Measurements from ENCODE around the gene KCNE5. TPM values are rescaled to one million over a fixed set of nuclear protein-coding genes. Genes with fewer than 3 reads are reported as not detected.
"Not testable (repeated sequence)": the region's sequence is repeated elsewhere in the genome, so short reads cannot be mapped to it uniquely, and the experiment has no call there.

Gene KCNE5, protein sequence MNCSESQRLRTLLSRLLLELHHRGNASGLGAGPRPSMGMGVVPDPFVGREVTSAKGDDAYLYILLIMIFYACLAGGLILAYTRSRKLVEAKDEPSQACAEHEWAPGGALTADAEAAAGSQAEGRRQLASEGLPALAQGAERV
- total RNA-seq = 20.4 TPM

- no peaks in the 10 kb centered on the region for H3K36me3 ChIP-seq (ENCODE audit: control insufficient read depth in 3 of 3, insufficient read depth in 3 of 3, low read length in 3 of 3)
- no peak within 1 kb of the TSS for H3K4me3 ChIP-seq (ENCODE audit: low read length in 3 of 3)
- no peak within 1 kb of the TSS for H3K9ac ChIP-seq (ENCODE audit: low read depth in 1 of 3, low read length in 3 of 3)
- H3K27me3 ChIP-seq (ENCODE audit: control insufficient read depth in 3 of 3, insufficient read depth in 3 of 3, low read length in 3 of 3) = peaks cover 0 to 15% (median 0%) of the 10 kb centered on the region in 3 donors
- no peak within 1 kb of the TSS for H3K27ac ChIP-seq (ENCODE audit: low read depth, low read length)
- no peaks in the 10 kb centered on the region for H3K9me3 ChIP-seq (ENCODE audit: control insufficient read depth in 3 of 3, low read length in 3 of 3)
- peaks cover 0 to 2% (median 0%) of the 10 kb centered on the region in 3 donors for H3K4me1 ChIP-seq (ENCODE audit: control insufficient read depth in 3 of 3, insufficient read depth in 3 of 3, low read length in 3 of 3)
These were observed at the start of gene KCNE5 for GRCh38 chrX:109624641-109625616. Gene KCNE5 (minus strand): TSS chrX:109625172. CDS start chrX:109625020, 152 bp downstream.

DNA sequence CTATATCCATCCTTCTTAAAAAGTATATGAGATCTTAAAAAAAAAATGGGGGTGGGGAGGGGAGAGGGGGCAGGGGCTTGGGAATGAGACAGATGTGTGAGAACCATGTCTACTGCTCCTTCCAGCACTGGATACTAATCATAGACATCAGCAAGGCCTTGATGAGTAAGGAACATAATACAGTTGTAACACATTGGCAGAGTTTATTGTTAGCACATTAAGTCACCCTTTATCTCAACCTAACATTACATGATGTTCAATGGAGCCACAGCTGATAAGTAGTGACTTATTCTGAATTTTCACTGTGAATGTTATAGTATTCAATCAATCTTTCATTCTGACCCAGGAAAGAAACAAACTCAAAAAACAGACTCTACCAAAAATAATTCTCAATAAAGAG, 47.3 kb upstream of the KCNE5 start:
- no peak overlapping the region for H3K9ac ChIP-seq (ENCODE audit: low read depth in 1 of 3, low read length in 3 of 3)
- no peaks in the 10 kb centered on the region for H3K9me3 ChIP-seq (ENCODE audit: control insufficient read depth in 3 of 3, low read length in 3 of 3)
- H3K4me3 ChIP-seq (ENCODE audit: low read length in 3 of 3) = no peak overlapping the region
- peaks cover 2 to 5% (median 3%) of the 10 kb centered on the region in 3 donors for H3K36me3 ChIP-seq (ENCODE audit: control insufficient read depth in 3 of 3, insufficient read depth in 3 of 3, low read length in 3 of 3)
- H3K4me1 ChIP-seq (ENCODE audit: control insufficient read depth in 3 of 3, insufficient read depth in 3 of 3, low read length in 3 of 3) = no peaks in the 10 kb centered on the region
- no peaks in the 10 kb centered on the region for H3K27me3 ChIP-seq (ENCODE audit: control insufficient read depth in 3 of 3, insufficient read depth in 3 of 3, low read length in 3 of 3)
- no peak overlapping the region for H3K27ac ChIP-seq (ENCODE audit: low read depth, low read length)

- H3K4me1 ChIP-seq (ENCODE audit: control insufficient read depth in 3 of 3, insufficient read depth in 3 of 3, low read length in 3 of 3); H3K9me3 ChIP-seq (ENCODE audit: control insufficient read depth in 3 of 3, low read length in 3 of 3); H3K9ac ChIP-seq (ENCODE audit: low read depth in 1 of 3, low read length in 3 of 3); H3K4me3 ChIP-seq (ENCODE audit: low read length in 3 of 3); H3K36me3 ChIP-seq (ENCODE audit: control insufficient read depth in 3 of 3, insufficient read depth in 3 of 3, low read length in 3 of 3); H3K27me3 ChIP-seq (ENCODE audit: control insufficient read depth in 3 of 3, insufficient read depth in 3 of 3, low read length in 3 of 3); H3K27ac ChIP-seq (ENCODE audit: low read depth, low read length): not testable (repeated sequence)
These were observed 46.2 kb upstream of the KCNE5 start for GRCh38 chrX:109671170-109671569.

- peaks cover 0 to 3% (median 3%) of the 10 kb centered on the region in 3 donors for H3K36me3 ChIP-seq (ENCODE audit: control insufficient read depth in 3 of 3, insufficient read depth in 3 of 3, low read length in 3 of 3)
These were observed 43.0 kb upstream of the KCNE5 start for GRCh38 chrX:109667986-109668385.

DNA sequence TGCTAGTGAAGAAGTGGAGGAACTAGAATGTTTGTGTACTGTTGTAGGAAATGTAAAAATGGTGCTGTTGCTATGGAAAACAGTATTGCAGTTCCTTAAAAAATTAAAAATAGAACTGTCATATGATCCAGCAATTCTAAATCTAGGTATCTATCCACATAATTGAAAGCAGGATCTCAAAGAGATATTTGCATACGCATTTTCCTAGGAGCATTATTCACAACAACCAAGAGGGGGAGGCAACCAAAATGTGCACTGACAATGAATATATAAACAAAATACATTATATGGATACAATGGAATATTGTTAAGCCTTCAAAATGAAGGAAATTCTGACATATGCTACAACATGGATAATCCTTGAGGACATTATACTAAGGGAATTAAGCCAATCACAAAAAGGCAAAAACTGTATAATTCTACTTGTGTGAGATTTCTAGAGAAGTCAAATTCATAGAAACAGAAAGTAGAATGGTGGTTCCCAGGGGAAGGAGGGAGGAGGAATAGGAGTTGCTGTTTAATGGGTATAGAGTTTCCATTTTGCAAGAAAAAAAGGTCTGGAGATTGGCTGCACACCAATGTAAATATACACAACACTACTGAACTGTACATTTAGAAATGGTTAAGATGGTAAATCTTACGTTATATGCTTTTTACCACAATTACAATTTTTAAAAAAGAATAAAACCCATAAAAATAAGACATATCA, 35.6 kb upstream of the KCNE5 start:
- Histone ChIP-seq H3K27ac (ENCODE audit: low read depth, low read length) (no peak overlapping the region), H3K9me3 (ENCODE audit: control insufficient read depth in 3 of 3, low read length in 3 of 3) (no peaks in the 10 kb centered on the region), H3K4me1 (ENCODE audit: control insufficient read depth in 3 of 3, insufficient read depth in 3 of 3, low read length in 3 of 3) (no peaks in the 10 kb centered on the region), H3K27me3 (ENCODE audit: control insufficient read depth in 3 of 3, insufficient read depth in 3 of 3, low read length in 3 of 3) (no peaks in the 10 kb centered on the region), H3K4me3 (ENCODE audit: low read length in 3 of 3) (no peak overlapping the region), H3K36me3 (ENCODE audit: control insufficient read depth in 3 of 3, insufficient read depth in 3 of 3, low read length in 3 of 3) (peaks cover 8 to 9% (median 9%) of the 10 kb centered on the region in 3 donors), H3K9ac (ENCODE audit: low read depth in 1 of 3, low read length in 3 of 3) (no peak overlapping the region)

More at GRCh38 chrX:109667986-109668385, 43.0 kb upstream of the KCNE5 start:
- H3K4me3 ChIP-seq (ENCODE audit: low read length in 3 of 3) = no peak overlapping the region
- no peak overlapping the region for H3K9ac ChIP-seq (ENCODE audit: low read depth in 1 of 3, low read length in 3 of 3)
- H3K9me3 ChIP-seq (ENCODE audit: control insufficient read depth in 3 of 3, low read length in 3 of 3) = no peaks in the 10 kb centered on the region
- no peak overlapping the region for H3K27ac ChIP-seq (ENCODE audit: low read depth, low read length)
- no peaks in the 10 kb centered on the region for H3K4me1 ChIP-seq (ENCODE audit: control insufficient read depth in 3 of 3, insufficient read depth in 3 of 3, low read length in 3 of 3)
- no peaks in the 10 kb centered on the region for H3K27me3 ChIP-seq (ENCODE audit: control insufficient read depth in 3 of 3, insufficient read depth in 3 of 3, low read length in 3 of 3)

DNA sequence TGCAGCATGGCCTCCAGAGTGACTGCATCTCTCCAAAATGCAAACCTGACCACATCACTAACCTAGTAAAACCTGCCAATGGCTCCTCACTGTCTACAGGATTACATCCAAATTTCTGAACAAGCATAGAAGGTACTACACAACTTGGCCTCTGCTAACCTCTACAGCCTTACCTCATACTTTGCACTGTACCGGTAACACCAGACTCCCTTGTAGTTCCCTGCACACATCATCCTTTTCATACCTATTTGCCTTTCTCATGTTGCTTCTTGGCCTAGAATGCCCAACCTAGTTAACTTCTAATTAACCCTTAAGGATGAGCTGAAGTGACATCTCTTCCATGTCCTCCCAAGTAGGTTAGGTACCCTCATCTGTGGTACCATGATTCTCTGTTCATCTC, 33.4 kb upstream of the KCNE5 start:
- Histone ChIP-seq H3K9ac (ENCODE audit: low read depth in 1 of 3, low read length in 3 of 3) (no peak overlapping the region), H3K36me3 (ENCODE audit: control insufficient read depth in 3 of 3, insufficient read depth in 3 of 3, low read length in 3 of 3) (peaks cover 8 to 9% (median 9%) of the 10 kb centered on the region in 3 donors), H3K27ac (ENCODE audit: low read depth, low read length) (no peak overlapping the region), H3K4me3 (ENCODE audit: low read length in 3 of 3) (no peak overlapping the region), H3K4me1 (ENCODE audit: control insufficient read depth in 3 of 3, insufficient read depth in 3 of 3, low read length in 3 of 3) (no peaks in the 10 kb centered on the region), H3K9me3 (ENCODE audit: control insufficient read depth in 3 of 3, low read length in 3 of 3) (no peaks in the 10 kb centered on the region), H3K27me3 (ENCODE audit: control insufficient read depth in 3 of 3, insufficient read depth in 3 of 3, low read length in 3 of 3) (no peaks in the 10 kb centered on the region)

- not testable (repeated sequence) for H3K9ac ChIP-seq (ENCODE audit: low read depth in 1 of 3, low read length in 3 of 3); H3K27ac ChIP-seq (ENCODE audit: low read depth, low read length); H3K4me1 ChIP-seq (ENCODE audit: control insufficient read depth in 3 of 3, insufficient read depth in 3 of 3, low read length in 3 of 3); H3K36me3 ChIP-seq (ENCODE audit: control insufficient read depth in 3 of 3, insufficient read depth in 3 of 3, low read length in 3 of 3); H3K9me3 ChIP-seq (ENCODE audit: control insufficient read depth in 3 of 3, low read length in 3 of 3); H3K27me3 ChIP-seq (ENCODE audit: control insufficient read depth in 3 of 3, insufficient read depth in 3 of 3, low read length in 3 of 3); H3K4me3 ChIP-seq (ENCODE audit: low read length in 3 of 3)
These were observed 32.4 kb upstream of the KCNE5 start for GRCh38 chrX:109657364-109657763.

DNA sequence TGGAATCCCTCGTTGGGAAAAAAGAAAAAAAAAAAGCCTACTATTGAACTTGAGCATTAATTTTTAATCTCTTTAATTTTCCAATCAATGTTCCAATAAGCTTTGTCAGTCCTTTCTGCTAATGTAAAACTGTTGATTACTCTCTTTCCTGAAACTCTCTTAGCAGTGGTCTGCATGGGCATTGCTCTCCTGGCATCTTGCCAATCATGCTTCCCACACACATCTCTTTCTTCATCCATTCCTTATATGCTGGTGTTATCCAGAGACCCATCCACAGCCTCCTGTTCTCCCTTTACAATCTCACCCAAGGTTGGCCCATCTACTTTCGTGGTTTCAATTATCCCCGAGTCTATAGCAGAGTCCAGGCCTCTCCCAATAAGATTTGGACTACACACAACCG, 31.8 kb upstream of the KCNE5 start:
- no peak overlapping the region for H3K4me3 ChIP-seq (ENCODE audit: low read length in 3 of 3)
- H3K9ac ChIP-seq (ENCODE audit: low read depth in 1 of 3, low read length in 3 of 3) = no peak overlapping the region
- no peaks in the 10 kb centered on the region for H3K4me1 ChIP-seq (ENCODE audit: control insufficient read depth in 3 of 3, insufficient read depth in 3 of 3, low read length in 3 of 3)
- no peaks in the 10 kb centered on the region for H3K27me3 ChIP-seq (ENCODE audit: control insufficient read depth in 3 of 3, insufficient read depth in 3 of 3, low read length in 3 of 3)
- H3K36me3 ChIP-seq (ENCODE audit: control insufficient read depth in 3 of 3, insufficient read depth in 3 of 3, low read length in 3 of 3) = peaks cover 4 to 9% (median 6%) of the 10 kb centered on the region in 3 donors
- no peak overlapping the region for H3K27ac ChIP-seq (ENCODE audit: low read depth, low read length)
- no peaks in the 10 kb centered on the region for H3K9me3 ChIP-seq (ENCODE audit: control insufficient read depth in 3 of 3, low read length in 3 of 3)

GRCh38 chrX:109655502-109656201, 30.7 kb upstream of the KCNE5 start:
- Histone ChIP-seq H3K4me1 (ENCODE audit: control insufficient read depth in 3 of 3, insufficient read depth in 3 of 3, low read length in 3 of 3) (no peaks in the 10 kb centered on the region), H3K27me3 (ENCODE audit: control insufficient read depth in 3 of 3, insufficient read depth in 3 of 3, low read length in 3 of 3) (no peaks in the 10 kb centered on the region), H3K4me3 (ENCODE audit: low read length in 3 of 3) (no peak overlapping the region), H3K9me3 (ENCODE audit: control insufficient read depth in 3 of 3, low read length in 3 of 3) (no peaks in the 10 kb centered on the region), H3K9ac (ENCODE audit: low read depth in 1 of 3, low read length in 3 of 3) (no peak overlapping the region), H3K36me3 (ENCODE audit: control insufficient read depth in 3 of 3, insufficient read depth in 3 of 3, low read length in 3 of 3) (peaks cover 4 to 9% (median 6%) of the 10 kb centered on the region in 3 donors), H3K27ac (ENCODE audit: low read depth, low read length) (no peak overlapping the region)

Measured in skeletal muscle tissue (tissue), 4 donors.